ENCODE data around the gene FUCA1. TPM values are rescaled to one million over a fixed set of nuclear protein-coding genes. Genes with fewer than 3 reads are reported as not detected.

The FUCA1 gene
- total and polyA plus RNA-seq, 10 of the 15 experiments (the other 5 are each of a cell fraction or from before 2014, with no cell fraction given): 33.3 to 117 (median 52.6) TPM

- intact Hi-C loops (cut with micrococcal nuclease; ENCODE audit: unreplicated experiment): no loop called here
- DNase-seq (ENCODE audit: low read depth, low spot score) (no peak), FAIRE-seq (no peak), ATAC-seq (no peak)
- peaks cover 0 to 16% of the 10 kb centered on the region in 2 experiments; a peak in 1 of 4 replicates for H3K36me3 ChIP-seq (ENCODE audit: control insufficient read depth in 2 of 2, insufficient read depth in 2 of 2, low read length in 1 of 2)
- WGBS (ENCODE audit: insufficient coverage, insufficient replicate concordance, low lambda C conversion rate, missing lambda C conversion rate): 69% methylated on average over 4 of the region's 4 CpGs
- TF ChIP-seq NFIC (IDR thresholded peaks at IDR 0.05; ENCODE audit: low read depth, low read length): no peak
- TF ChIP-seq CHD2 (IDR thresholded peaks at IDR 0.05; ENCODE audit: borderline replicate concordance, low read depth, low read length): no peak
- no peak for TF ChIP-seq HCFC1 (IDR thresholded peaks at IDR 0.05; ENCODE audit: low read length)
- no peak for TF ChIP-seq NFYB (IDR thresholded peaks at IDR 0.05; ENCODE audit: insufficient read depth, low read depth, low read length)
- TF ChIP-seq PML (IDR thresholded peaks at IDR 0.05; ENCODE audit: low read length): no peak
- no peak for TF ChIP-seq IRF4 (IDR thresholded peaks at IDR 0.05; ENCODE audit: low read depth, low read length)
- no peak for TF ChIP-seq ZBTB40 (IDR thresholded peaks at IDR 0.05; ENCODE audit: borderline replicate concordance)
- no peaks in the 10 kb centered on the region for H4K20me1 ChIP-seq (ENCODE audit: control insufficient read depth, insufficient read depth)
- H3K9ac ChIP-seq (ENCODE audit: control insufficient read depth, insufficient read depth, low read length): no peak overlapping the region
- in situ Hi-C loops (cut with MboI): no loop called here
- peaks cover 31% of the 10 kb centered on the region for H3K4me1 ChIP-seq (ENCODE audit: control insufficient read depth, insufficient read depth, low read length)
- H3K4me3 ChIP-seq: no peak overlapping the region
- no peaks in the 10 kb centered on the region; the same call in 2 of the 3 replicates for H3K9me3 ChIP-seq (replicated peaks; ENCODE audit: control insufficient read depth, insufficient read depth, low read length)
- no peak overlapping the region for H3K4me2 ChIP-seq (ENCODE audit: control insufficient read depth, insufficient read depth)
- ChIA-PET SMC1A (ENCODE audit: uncharacterized antibody, unreplicated experiment) (interaction anchor here (0.6 kb wide), 1 partner anchor 69 kb away, joined by 3 read pairs; no protein-coding TSS in a partner anchor), RAD21 (ENCODE audit: unreplicated experiment) (no interaction called here), POLR2A (no interaction called here), CTCF (interaction anchor here (3.3 kb wide), 1 partner anchor 75 kb away, joined by 19 read pairs; no protein-coding TSS in a partner anchor)
- H3K27me3 ChIP-seq (replicated peaks in 1 of 2; ENCODE audit: control insufficient read depth in 2 of 2, insufficient read depth in 2 of 2, low read length in 1 of 2): no peaks in the 10 kb centered on the region
- H2AFZ ChIP-seq (ENCODE audit: control insufficient read depth, low read depth, low read length): no peak overlapping the region
- no peak overlapping the region for H3K27ac ChIP-seq (ENCODE audit: control insufficient read depth, insufficient read depth)
- BruUV-seq (replicated peaks): no TSS peak
- peaks cover 18% of the 10 kb centered on the region for H3K79me2 ChIP-seq (ENCODE audit: control insufficient read depth, insufficient read depth, low read length)
These were observed 17.1 kb upstream of the FUCA1 start for GRCh38 chr1:23885222-23885621.
